GM18505 (cell line): ENCODE data around the gene COL13A1.

Experiments used
- ATAC-seq: cut with Tn5 transposase; IDR thresholded peaks from one replicate; pipeline ENCODE4 v1.9.1; 2021; ENCODE audit not compliant: unreplicated experiment
- POLR2A ChIP-seq: IDR thresholded peaks from 4 replicates; pipeline ENCODE4 v1.6.1; 2011; ENCODE audit warnings: borderline replicate concordance; ENCODE audit not compliant: insufficient read depth, insufficient read length; ENCODE audit errors: extremely low read depth

COL13A1 gene

DNA sequence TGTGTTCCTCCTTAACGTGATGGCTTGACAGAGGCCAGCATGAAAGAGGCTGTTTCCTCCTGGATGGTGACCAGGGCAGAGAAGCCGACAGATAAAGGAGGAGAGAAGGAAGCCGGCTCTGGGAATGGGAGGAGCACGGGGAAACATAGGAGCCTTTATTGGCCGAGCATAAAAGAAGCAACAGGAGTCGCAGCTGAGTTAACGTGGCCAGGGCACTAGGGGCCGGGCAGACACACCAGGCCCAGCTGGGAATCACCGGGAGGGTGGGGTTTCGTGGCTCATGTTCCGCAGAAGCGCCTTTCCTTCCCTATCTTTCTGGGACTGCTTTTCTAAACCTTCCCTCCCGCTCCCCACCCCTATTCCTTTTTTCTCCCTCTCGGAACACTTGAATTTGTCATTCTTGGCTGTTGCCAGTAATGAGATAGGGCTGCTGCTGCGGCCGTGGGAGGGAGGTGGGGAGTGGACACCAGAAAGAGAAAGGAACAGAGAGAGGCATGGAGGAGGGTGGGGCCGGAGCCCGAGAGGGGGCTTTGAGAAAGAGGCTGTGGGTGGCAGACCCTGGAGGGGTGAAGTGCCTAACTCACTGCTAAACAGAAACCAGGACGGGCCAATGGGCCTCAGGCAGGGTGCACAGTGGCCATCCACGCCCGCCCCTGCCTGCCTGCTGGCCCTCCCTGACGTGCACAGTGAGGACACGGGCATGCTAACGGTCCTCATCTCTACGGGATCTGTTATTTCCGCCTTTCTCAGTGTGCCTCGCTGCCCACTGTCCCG, 65.2 kb downstream of the COL13A1 start:
- ATAC-seq, result no peak

DNA sequence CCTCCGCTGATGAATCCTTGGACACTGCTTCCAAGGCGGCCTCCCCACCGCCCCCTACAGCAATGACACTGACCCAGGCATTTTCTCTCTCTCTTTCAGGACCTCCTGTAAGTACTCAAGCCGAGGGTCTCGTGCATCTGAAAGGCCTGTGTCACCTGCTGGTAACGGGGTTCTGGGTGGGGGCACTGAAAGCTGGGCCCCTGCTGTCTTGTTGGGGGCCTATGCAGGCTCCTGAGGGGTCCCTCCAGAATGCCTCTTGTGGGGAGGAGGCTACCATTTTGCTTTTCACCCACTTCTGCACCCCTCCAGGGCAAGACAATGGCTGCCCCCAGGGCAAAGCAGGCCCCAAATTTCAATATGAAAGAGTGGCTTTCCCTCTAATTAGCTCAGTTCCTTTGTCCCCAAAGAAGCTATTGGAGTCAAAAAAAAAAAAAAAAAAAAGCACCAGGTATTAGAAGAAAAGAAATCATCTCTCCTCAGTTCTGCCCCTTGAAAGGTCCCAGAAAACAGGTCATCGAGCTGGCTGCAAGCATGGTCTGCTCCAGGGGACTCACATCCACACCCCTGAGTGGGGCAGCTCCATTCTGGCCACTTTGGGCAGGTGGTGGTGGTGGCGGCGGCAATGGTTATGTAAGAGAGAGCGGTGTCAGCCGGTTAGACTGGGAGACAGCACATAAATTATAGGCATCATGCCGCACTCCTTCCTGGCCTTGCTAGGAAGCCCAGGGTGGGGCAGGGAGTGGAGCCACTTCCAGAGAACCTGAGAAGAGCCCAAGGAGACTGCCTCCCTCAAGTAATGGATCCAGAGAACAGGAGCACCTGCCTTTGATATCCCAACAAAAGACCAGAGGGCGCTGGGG, 66.2 kb downstream of the COL13A1 start:
- TF ChIP-seq POLR2A, result no peak
- ATAC-seq, result no peak

More for the DNA sequence above, 65.2 kb downstream of the COL13A1 start:
- TF ChIP-seq POLR2A, result no peak

DNA sequence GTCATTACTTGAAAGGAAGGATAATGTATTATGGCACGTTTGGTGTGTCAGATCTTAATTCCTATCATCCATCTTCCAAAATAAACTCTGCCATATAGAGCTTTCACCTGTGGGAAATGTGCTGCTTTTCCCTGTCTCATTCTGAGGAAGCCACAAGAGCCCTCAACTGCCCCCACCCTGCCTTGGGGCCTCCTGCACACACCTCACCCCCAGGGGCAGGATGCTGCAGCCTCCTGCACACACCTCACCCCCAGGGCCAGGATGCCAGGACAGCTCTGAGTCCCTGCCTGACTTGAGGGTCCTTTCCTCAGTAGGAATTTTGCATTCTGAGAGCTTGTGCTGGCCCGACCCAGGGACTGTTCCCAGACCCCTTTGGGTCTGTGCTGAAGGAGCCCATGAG, 67.1 kb downstream of the COL13A1 start:
- no peak for TF ChIP-seq POLR2A
- no peak for ATAC-seq

DNA sequence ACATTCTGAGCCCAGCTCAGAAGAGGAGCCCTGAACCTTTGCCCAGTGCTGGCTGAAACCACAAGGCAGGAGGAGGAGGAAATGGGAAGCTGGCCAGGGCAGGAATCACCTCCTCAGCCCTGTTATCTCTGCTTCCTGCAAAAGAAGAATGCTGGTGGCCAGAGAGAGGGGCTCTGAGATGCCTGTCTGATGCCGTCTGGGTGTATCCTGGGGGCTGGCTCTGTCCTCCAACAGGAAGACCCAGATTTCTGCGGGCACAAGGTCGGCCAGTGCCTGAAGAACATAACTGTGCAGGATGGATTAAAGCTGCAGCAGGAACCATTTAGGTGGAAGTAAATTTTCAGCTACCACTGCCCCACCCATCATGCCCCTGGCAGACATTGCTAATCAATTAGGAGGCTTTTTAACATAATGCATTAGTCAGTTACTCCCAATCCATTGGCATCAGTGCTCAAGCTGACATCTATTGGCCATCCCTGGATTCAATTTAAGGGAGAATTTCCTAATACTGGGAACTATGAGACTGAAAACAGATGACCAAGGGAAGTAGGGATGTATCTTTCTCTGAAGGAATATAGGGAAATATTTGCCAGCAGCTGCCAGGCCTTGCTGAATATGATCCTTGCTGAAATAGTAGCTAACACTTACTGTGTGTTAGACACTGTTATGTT, 67.7 kb downstream of the COL13A1 start:
- no peak for ATAC-seq
- no peak for TF ChIP-seq POLR2A

DNA sequence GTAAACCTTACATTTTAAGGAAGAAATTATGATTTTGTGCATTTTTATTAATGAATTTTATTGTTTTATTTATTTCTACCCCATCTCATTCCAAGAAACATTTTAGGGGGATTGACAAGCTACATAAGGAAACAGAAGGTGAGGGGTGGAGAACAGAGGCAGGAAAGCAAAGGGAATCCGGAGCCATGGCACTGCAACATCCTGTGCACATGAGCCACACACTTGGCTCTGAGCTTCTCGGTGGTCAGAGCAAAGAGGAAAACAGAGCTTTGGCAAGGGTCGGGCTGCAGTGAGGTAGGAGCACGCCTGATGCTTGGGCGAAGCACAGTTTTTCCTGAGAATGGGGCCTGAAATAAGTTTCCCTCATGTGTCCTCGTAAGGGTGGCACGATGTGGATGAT, 68.9 kb downstream of the COL13A1 start:
- TF ChIP-seq POLR2A, result no peak
- ATAC-seq, result no peak

DNA sequence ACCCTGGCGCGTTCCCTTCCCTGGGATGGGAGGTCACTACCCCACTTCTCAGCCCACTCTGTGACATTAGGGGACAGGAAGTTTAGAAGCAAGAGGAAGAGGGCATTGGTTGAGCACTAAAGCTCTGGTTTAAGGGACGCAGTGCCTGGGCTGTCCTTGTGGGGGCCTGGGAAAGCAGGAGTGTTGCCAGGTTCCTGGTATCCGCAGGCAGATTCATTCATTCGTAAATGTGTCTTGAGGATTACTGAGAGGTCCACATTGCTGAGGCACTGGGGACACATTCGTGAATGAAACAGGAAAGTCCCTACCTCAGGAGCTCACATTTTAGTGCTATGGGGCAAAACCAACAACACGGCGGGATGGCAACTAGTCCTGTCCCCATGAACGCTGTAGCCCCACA, 69.4 kb downstream of the COL13A1 start:
- no peak for ATAC-seq
- no peak for TF ChIP-seq POLR2A

DNA sequence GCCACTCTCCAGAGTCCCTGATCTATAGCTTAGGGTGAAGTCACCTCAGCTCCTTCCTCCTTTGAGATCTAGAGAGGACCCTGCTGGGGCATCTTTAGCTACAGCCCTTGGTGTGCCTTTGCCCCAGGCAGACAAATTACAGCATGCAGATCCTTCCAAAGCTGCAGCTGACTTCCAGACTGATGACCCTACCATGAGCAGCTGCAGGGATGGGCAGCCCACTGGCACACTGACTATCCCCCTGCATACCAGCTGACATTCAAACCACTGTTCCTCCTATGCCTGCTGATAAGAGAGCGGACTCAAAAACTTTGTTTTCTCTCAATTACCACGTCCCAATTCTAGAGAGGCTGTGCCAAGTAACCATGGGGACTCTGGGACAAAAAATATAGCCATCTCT, 70.6 kb downstream of the COL13A1 start:
- no peak for TF ChIP-seq POLR2A
- ATAC-seq, result no peak

DNA sequence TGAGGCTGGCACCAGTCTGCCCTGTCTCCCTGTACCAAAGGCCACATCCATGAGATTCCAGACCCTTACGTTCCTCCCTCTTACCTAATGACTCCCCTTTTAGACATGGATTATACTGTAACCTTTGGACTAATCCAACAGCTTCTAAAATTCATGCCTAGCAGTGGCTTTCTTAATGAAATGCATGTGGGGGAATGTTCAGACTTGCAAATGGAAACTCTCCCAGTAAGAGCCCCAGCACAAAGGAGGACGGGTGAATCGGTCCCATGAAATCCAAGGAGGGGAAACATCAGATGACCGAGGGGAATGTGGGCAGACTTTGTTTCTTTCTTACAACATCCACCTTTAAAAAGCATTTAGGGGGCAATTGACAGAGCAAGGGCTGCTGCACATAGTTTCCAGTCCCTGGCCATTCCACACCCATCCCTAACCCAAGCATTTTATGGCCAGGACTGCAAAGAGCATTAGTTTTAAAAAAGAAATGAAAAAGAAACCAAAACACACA, 71.5 kb downstream of the COL13A1 start:
- ATAC-seq, result no peak
- TF ChIP-seq POLR2A, result no peak

DNA sequence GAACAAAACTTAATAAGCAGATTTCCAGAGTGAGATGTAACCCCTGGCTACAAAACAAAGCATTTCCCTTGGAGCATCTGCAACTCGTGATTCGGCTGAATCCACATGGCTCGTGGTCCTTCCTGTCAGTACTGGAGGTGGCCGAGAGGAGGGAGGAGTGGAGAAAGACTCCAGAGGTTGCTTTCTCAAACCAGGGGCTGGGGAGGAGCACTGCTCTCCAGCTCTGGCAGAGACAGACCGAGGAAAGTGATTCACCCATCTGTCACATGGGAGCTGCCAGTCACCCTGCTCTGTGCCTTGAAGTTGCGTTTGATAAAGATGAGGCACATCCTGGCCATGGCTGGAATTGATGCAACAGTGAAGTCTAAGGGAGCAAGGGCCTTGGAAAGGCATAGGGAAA, 72.7 kb downstream of the COL13A1 start:
- TF ChIP-seq POLR2A, result no peak
- no peak for ATAC-seq

DNA sequence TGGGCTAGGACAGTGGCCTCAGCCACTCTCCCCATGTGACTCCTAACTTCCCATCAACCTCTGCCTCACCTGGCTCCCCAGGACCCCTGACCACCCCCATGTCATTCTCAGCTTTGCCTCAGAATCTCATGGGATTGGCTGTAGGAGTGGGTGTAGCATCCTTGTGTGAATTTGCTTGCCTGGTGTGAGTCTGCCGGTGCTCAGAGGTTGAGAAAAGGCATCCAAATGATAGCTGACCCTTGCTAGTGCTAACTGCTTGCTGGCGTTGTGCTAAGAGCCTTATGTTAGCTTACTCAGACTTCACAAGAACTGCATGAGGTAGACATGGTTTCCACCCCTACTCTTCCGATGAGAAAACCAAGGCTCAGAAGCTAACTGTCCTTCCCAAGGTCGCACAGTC, 74.2 kb downstream of the COL13A1 start:
- TF ChIP-seq POLR2A, result no peak
- ATAC-seq, result no peak

DNA sequence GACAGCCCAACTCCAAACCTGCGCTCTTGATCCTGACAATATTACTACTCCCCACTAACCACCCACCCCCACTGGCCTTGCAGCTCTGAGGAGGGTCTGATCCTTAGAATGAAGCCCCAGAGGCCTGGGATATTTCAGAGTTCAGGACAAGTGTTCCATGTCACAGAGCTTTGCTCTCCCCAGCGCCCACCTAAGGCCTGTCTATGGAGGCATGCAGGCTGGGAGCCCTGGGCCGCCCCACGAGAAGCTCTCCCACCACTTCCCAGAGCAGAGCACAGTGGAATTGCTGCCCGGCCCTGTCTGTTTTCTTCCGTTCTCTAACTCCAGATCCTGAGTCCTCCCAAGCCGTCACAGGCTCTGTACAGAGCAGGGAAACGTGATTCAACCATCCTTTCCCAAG, 74.6 kb downstream of the COL13A1 start:
- ATAC-seq, result no peak
- no peak for TF ChIP-seq POLR2A

DNA sequence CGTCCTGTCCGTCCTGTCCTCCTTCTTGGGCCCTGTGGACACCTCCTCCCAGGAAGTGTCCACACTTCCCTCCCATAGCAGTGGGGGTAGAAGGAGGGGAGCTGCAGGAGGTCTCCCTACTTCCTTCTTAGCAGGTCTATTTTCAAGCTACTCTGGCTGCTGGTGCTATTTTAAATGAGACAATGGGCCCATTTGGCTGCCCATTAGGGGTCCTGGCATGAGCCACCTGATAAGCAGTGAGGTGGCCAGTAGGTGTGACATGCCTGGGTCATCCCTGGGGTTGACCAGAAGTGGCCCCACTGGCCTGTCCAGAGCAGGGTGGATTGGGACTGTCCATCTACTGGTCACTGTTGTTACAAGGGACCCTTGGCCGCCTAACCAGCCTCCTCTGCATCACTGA, 75.2 kb downstream of the COL13A1 start:
- ATAC-seq, result no peak
- no peak for TF ChIP-seq POLR2A

DNA sequence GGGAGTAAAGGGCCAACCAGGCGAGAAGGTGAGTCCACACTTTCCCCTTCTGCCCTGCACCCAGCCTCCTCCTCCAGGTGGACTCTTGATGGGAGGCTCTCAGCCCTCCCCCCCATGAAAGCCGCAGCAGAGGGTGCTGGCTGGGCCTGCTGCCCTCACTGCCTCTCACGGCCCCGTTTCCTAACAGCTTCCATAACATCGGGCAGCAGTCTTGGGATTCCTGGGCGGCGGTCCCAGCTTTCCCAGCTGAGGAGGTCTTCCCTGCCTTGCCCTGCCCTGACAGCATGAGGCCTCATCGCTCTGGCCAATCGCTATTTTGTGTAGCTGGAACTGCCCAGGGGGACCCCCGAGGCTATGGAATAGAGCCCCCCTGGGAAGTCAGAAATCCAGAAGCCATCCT, 76.3 kb downstream of the COL13A1 start:
- no peak for ATAC-seq
- no peak for TF ChIP-seq POLR2A
